Superior temporal gyrus (tissue), 1 donor: ENCODE data around the gene ZMYM2.

Source experiments
- DNase-seq: peaks from one replicate; pipeline ENCODE4 v3.0.0-alpha.2; 2016; ENCODE audit errors: extremely low spot score

The ZMYM2 gene

GRCh38 chr13:20105161-20105689, 146.7 kb downstream of the ZMYM2 start:
- DNase-seq: no peak

GRCh38 chr13:20106742-20107141, 148.2 kb downstream of the ZMYM2 start:
- DNase-seq: no peak

- DNase-seq: no peak
Measured at GRCh38 chr13:20109037-20109436, 150.5 kb downstream of the ZMYM2 start.

GRCh38 chr13:20114066-20114610, 155.6 kb downstream of the ZMYM2 start:
- no peak for DNase-seq

GRCh38 chr13:20116213-20116612, 157.7 kb downstream of the ZMYM2 start:
- DNase-seq: no peak

GRCh38 chr13:20118268-20119140, 160.0 kb downstream of the ZMYM2 start:
- no peak for DNase-seq

GRCh38 chr13:20119960-20120359, 161.4 kb downstream of the ZMYM2 start:
- no peak for DNase-seq

GRCh38 chr13:20121159-20121525, 162.6 kb downstream of the ZMYM2 start:
- no peak for DNase-seq

GRCh38 chr13:20124303-20124702, 165.8 kb downstream of the ZMYM2 start:
- DNase-seq: no peak

GRCh38 chr13:20125129-20125782, 166.7 kb downstream of the ZMYM2 start:
- peak; percentile 85 for DNase-seq

- no peak for DNase-seq
Measured at GRCh38 chr13:20125783-20126165, 167.2 kb downstream of the ZMYM2 start.

- DNase-seq: no peak
Measured at GRCh38 chr13:20126541-20127261, 168.2 kb downstream of the ZMYM2 start.

- DNase-seq: no peak
Measured at GRCh38 chr13:20127262-20127561, 168.7 kb downstream of the ZMYM2 start.

- DNase-seq: peak; percentile 61
Measured at GRCh38 chr13:20127562-20128458, 169.3 kb downstream of the ZMYM2 start.

- DNase-seq: no peak
Measured at GRCh38 chr13:20128459-20128931, 170.0 kb downstream of the ZMYM2 start.

GRCh38 chr13:20129076-20129475, 170.5 kb downstream of the ZMYM2 start:
- DNase-seq: no peak

GRCh38 chr13:20130012-20130411, 171.5 kb downstream of the ZMYM2 start:
- DNase-seq: no peak

GRCh38 chr13:20130652-20131051, 172.1 kb downstream of the ZMYM2 start:
- no peak for DNase-seq

- DNase-seq: no peak
Measured at GRCh38 chr13:20131057-20131832, 172.7 kb downstream of the ZMYM2 start.

GRCh38 chr13:20132052-20132634, 173.6 kb downstream of the ZMYM2 start:
- DNase-seq: no peak
